Nephron progenitor cell (in vitro differentiated cells): ENCODE results near the gene PLCH1.
"Not testable (repeated sequence)": the region's sequence is repeated elsewhere in the genome, so short reads cannot be mapped to it uniquely, and the experiment has no call there.

Source experiments
- DNase-seq: peaks from one replicate; pipeline ENCODE4 v3.0.0; 2021
- H3K27ac Mint-ChIP-seq: 2 replicates; pipeline ENCODE4 v1.8.0; 2021; ENCODE audit warnings: mild to moderate bottlenecking, moderate library complexity, mixed read lengths
- H3K27me3 Mint-ChIP-seq: 2 replicates; pipeline ENCODE4 v1.8.0; 2021; ENCODE audit warnings: mild to moderate bottlenecking, low read depth, mixed read lengths; ENCODE audit not compliant: poor library complexity
- H3K36me3 Mint-ChIP-seq: 2 replicates; pipeline ENCODE4 v1.8.0; 2021; ENCODE audit warnings: low read depth, mixed read lengths
- H3K4me1 Mint-ChIP-seq: 2 replicates; pipeline ENCODE4 v1.8.0; 2021; ENCODE audit warnings: mixed read lengths
- H3K4me3 Mint-ChIP-seq: 2 replicates; pipeline ENCODE4 v1.8.0; 2021; ENCODE audit warnings: mild to moderate bottlenecking, moderate library complexity, mixed read lengths
- H3K9me3 Mint-ChIP-seq: 2 replicates; pipeline ENCODE4 v1.8.0; 2021; ENCODE audit warnings: mild to moderate bottlenecking, moderate library complexity, mixed read lengths
- CTCF ChIP-seq: fragments of 200-600 bp; sonication (generic); IDR thresholded peaks from 2 replicates; pipeline ENCODE4 v1.5.0; 2021; ENCODE audit warnings: antibody characterized with exemption

PLCH1 gene

GRCh38 chr3:155643581-155644165, 101.2 kb downstream of the PLCH1 start:
- no peaks in the 10 kb centered on the region for H3K9me3 Mint-ChIP-seq
- no peak overlapping the region for H3K27ac Mint-ChIP-seq
- TF ChIP-seq CTCF = no peak
- H3K27me3 Mint-ChIP-seq = no peaks in the 10 kb centered on the region
- peaks cover 15% of the 10 kb centered on the region for H3K36me3 Mint-ChIP-seq
- no peak overlapping the region for H3K4me3 Mint-ChIP-seq
- no peak for DNase-seq
- H3K4me1 Mint-ChIP-seq = no peaks in the 10 kb centered on the region

- Mint-ChIP-seq H3K36me3 (peaks cover 15% of the 10 kb centered on the region), H3K27me3 (no peaks in the 10 kb centered on the region)
- no peak for TF ChIP-seq CTCF
These were observed 102.9 kb downstream of the PLCH1 start for GRCh38 chr3:155641956-155642355.

GRCh38 chr3:155640098-155640497, 104.8 kb downstream of the PLCH1 start:
- Mint-ChIP-seq H3K9me3 (no peaks in the 10 kb centered on the region), H3K27ac (no peak overlapping the region), H3K4me1 (no peaks in the 10 kb centered on the region), H3K36me3 (peaks cover 15% of the 10 kb centered on the region), H3K27me3 (no peaks in the 10 kb centered on the region), H3K4me3 (no peak overlapping the region)
- DNase-seq = no peak
- no peak for TF ChIP-seq CTCF

More at GRCh38 chr3:155641956-155642355, 102.9 kb downstream of the PLCH1 start:
- H3K4me3 Mint-ChIP-seq = no peak overlapping the region
- DNase-seq = no peak
- H3K4me1 Mint-ChIP-seq = no peaks in the 10 kb centered on the region
- no peaks in the 10 kb centered on the region for H3K9me3 Mint-ChIP-seq
- no peak overlapping the region for H3K27ac Mint-ChIP-seq

- Mint-ChIP-seq H3K4me1 (no peaks in the 10 kb centered on the region), H3K36me3 (peaks cover 15% of the 10 kb centered on the region), H3K4me3 (no peak overlapping the region), H3K27ac (no peak overlapping the region), H3K27me3 (no peaks in the 10 kb centered on the region), H3K9me3 (no peaks in the 10 kb centered on the region)
- no peak for DNase-seq
- no peak for TF ChIP-seq CTCF
These were observed 105.3 kb downstream of the PLCH1 start for GRCh38 chr3:155639462-155640055.

GRCh38 chr3:155638461-155638860, 106.4 kb downstream of the PLCH1 start:
- H3K4me3 Mint-ChIP-seq, H3K27ac Mint-ChIP-seq, H3K27me3 Mint-ChIP-seq, DNase-seq, H3K9me3 Mint-ChIP-seq, H3K4me1 Mint-ChIP-seq, H3K36me3 Mint-ChIP-seq: not testable (repeated sequence)

- peaks cover 8% of the 10 kb centered on the region for H3K36me3 Mint-ChIP-seq
- DNase-seq = no peak
- no peak overlapping the region for H3K27ac Mint-ChIP-seq
- H3K4me1 Mint-ChIP-seq = peaks cover 5% of the 10 kb centered on the region
- H3K4me3 Mint-ChIP-seq = no peak overlapping the region
- no peaks in the 10 kb centered on the region for H3K27me3 Mint-ChIP-seq
- TF ChIP-seq CTCF = no peak
- H3K9me3 Mint-ChIP-seq = no peaks in the 10 kb centered on the region
These were observed 107.3 kb downstream of the PLCH1 start for GRCh38 chr3:155637567-155637966.
